ENCODE results near the gene PTPRF.

PTPRF gene

DNA sequence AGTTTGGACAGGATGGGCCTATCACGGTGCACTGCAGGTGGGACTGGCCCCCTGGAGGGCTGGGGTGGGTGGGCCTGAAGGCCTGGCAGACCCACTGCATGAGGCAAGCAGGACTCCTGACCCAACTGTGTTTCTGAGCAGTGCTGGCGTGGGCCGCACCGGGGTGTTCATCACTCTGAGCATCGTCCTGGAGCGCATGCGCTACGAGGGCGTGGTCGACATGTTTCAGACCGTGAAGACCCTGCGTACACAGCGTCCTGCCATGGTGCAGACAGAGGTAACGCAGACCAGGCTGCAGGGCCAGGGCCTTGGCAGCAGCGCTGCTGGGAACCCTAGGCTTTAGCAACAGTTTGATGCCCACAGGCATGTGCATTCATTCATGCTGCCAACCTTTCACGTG lies 90.3 kb downstream of the PTPRF start:
- no peak for DNase-seq (ENCODE audit: low read depth)
- H3K4me3 ChIP-seq (ENCODE audit: low read length): no peak overlapping the region
- TF ChIP-seq, protein P1, sequence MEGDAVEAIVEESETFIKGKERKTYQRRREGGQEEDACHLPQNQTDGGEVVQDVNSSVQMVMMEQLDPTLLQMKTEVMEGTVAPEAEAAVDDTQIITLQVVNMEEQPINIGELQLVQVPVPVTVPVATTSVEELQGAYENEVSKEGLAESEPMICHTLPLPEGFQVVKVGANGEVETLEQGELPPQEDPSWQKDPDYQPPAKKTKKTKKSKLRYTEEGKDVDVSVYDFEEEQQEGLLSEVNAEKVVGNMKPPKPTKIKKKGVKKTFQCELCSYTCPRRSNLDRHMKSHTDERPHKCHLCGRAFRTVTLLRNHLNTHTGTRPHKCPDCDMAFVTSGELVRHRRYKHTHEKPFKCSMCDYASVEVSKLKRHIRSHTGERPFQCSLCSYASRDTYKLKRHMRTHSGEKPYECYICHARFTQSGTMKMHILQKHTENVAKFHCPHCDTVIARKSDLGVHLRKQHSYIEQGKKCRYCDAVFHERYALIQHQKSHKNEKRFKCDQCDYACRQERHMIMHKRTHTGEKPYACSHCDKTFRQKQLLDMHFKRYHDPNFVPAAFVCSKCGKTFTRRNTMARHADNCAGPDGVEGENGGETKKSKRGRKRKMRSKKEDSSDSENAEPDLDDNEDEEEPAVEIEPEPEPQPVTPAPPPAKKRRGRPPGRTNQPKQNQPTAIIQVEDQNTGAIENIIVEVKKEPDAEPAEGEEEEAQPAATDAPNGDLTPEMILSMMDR (IDR thresholded peaks at IDR 0.05; ENCODE audit: insufficient read depth, low read depth, low read length, missing control alignments): no peak

DNA sequence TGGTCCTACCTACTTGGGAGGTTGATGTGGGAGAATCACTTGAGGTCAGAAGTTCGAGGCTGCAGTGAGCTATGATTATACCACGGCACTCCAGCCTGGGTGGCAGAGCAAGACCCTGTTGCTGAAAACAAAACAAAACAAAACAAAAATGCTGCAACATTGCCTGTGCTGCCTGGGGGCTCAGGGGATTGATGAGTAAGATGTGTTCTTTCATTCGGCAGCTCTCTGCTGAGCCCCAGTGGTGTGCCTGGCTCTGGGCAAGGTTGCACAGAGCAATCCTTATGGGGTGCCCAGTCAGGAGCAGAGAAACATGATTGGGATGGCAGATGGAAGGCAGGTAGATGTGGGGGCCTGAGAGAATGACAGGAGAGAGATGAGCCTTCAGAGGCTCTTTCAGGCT lies 90.7 kb downstream of the PTPRF start:
- no peak for DNase-seq (ENCODE audit: low read depth)
- no peak overlapping the region for H3K4me3 ChIP-seq (ENCODE audit: low read length)
- TF ChIP-seq, protein P1 (IDR thresholded peaks at IDR 0.05; ENCODE audit: insufficient read depth, low read depth, low read length, missing control alignments): no peak

DNA sequence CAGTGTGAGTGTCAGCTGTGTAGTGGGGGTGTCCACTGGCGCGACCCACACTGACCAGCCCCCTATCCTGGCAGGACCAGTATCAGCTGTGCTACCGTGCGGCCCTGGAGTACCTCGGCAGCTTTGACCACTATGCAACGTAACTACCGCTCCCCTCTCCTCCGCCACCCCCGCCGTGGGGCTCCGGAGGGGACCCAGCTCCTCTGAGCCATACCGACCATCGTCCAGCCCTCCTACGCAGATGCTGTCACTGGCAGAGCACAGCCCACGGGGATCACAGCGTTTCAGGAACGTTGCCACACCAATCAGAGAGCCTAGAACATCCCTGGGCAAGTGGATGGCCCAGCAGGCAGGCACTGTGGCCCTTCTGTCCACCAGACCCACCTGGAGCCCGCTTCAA lies 91.2 kb downstream of the PTPRF start:
- TF ChIP-seq, protein P1 (IDR thresholded peaks at IDR 0.05; ENCODE audit: insufficient read depth, low read depth, low read length, missing control alignments): no peak
- no peak for DNase-seq (ENCODE audit: low read depth)
- no peak overlapping the region for H3K4me3 ChIP-seq (ENCODE audit: low read length)

DNA sequence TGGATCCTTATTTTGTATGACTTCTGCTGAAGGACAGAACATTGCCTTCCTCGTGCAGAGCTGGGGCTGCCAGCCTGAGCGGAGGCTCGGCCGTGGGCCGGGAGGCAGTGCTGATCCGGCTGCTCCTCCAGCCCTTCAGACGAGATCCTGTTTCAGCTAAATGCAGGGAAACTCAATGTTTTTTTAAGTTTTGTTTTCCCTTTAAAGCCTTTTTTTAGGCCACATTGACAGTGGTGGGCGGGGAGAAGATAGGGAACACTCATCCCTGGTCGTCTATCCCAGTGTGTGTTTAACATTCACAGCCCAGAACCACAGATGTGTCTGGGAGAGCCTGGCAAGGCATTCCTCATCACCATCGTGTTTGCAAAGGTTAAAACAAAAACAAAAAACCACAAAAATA lies 91.8 kb downstream of the PTPRF start:
- TF ChIP-seq, protein P1 (IDR thresholded peaks at IDR 0.05; ENCODE audit: insufficient read depth, low read depth, low read length, missing control alignments): no peak
- H3K4me3 ChIP-seq (ENCODE audit: low read length): no peak overlapping the region
- no peak for DNase-seq (ENCODE audit: low read depth)

DNA sequence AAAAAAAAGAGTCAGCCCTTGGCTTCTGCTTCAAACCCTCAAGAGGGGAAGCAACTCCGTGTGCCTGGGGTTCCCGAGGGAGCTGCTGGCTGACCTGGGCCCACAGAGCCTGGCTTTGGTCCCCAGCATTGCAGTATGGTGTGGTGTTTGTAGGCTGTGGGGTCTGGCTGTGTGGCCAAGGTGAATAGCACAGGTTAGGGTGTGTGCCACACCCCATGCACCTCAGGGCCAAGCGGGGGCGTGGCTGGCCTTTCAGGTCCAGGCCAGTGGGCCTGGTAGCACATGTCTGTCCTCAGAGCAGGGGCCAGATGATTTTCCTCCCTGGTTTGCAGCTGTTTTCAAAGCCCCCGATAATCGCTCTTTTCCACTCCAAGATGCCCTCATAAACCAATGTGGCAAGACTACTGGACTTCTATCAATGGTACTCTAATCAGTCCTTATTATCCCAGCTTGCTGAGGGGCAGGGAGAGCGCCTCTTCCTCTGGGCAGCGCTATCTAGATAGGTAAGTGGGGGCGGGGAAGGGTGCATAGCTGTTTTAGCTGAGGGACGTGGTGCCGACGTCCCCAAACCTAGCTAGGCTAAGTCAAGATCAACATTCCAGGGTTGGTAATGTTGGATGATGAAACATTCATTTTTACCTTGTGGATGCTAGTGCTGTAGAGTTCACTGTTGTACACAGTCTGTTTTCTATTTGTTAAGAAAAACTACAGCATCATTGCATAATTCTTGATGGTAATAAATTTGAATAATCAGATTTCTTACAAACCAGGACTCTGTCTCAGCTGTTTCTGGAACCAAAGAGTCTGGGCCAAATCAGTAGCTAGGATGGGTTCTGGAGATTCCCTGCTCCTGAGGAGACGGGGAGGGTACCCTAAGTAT lies 92.5 kb downstream of the PTPRF start:
- no peak overlapping the region for H3K4me3 ChIP-seq (ENCODE audit: low read length)
- no peak for DNase-seq (ENCODE audit: low read depth)
- TF ChIP-seq, protein P1 (IDR thresholded peaks at IDR 0.05; ENCODE audit: insufficient read depth, low read depth, low read length, missing control alignments): no peak

DNA sequence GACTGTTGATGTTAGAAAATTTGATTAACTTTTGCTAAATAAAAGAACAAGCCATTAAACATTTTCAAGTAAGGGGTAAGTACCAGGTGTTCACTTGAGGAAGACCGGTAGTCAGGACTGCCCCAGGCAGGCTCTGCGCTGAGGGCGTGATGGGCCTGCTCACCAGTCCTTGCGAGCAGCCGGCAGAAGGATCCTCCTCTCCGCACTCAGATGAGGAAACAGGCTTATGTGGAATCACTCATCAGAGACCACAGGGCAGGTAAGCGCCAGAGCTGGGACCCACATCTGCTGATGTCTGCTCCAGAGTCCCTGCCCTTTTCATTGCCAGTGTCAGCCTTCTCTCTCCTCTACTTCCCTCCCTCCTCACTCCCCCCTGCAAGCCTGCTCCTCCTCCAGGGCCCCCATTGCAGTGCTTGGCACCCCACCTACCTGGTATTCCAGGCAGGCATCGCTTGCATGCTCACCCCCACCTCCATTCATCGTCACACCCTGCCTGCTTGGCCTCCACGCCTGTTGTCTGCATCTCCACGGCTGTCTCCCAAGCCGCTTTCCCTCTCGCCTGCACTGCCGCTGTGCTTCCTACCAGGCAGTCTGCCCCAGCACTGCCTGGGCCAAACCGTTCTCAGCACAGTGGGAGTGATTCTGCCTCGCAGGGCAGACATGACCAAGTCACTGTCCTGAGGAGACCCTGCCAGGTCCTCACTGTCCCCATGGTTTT lies 94.5 kb downstream of the PTPRF start:
- DNase-seq (ENCODE audit: low read depth): no peak
- TF ChIP-seq, protein P1 (IDR thresholded peaks at IDR 0.05; ENCODE audit: insufficient read depth, low read depth, low read length, missing control alignments): no peak
- H3K4me3 ChIP-seq (ENCODE audit: low read length): no peak overlapping the region

Data from epithelial cell of esophagus (primary cell).